ENCODE measurements around the gene TMSB15C.
"Not testable (repeated sequence)": the region's sequence is repeated elsewhere in the genome, so short reads cannot be mapped to it uniquely, and the experiment has no call there.

The TMSB15C gene

DNA sequence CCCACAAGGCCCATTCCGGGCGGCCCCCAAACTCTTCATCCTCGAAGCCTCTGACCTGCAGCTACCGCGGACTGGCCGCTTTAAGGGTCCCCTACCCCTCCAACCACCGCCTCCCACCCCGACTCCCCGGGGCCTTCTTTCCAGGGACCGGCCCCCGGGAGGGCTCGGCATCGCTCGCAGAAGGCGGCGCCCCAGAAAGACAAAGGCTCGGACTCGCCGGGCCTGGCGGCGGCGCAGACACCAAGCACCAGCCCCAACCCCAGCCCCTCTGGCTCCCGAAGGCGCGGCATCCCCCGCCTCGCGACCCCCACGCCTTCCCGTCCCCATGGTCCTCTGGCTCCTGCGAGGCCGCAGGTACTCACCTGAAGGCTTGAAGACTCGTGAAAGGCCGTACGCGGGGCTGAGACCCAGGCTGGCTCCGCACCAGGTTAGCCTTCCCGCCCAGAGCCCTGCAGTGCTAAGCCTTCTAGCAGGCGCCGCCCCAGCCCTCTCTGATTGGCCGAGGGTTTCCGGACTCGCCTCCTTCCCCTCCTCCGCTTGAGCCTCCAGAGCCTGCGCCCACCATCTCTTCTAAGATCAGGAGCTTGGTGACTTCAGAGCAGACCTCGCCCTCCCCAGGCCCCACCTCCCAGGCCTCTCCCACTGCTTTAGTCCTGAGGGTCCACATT, at the start of gene TMSB15C:
TSS of gene TMSB15C (minus strand) at position 459 of the 668 bp plus-strand sequence.
- DNase-seq = not testable (repeated sequence)

DNA sequence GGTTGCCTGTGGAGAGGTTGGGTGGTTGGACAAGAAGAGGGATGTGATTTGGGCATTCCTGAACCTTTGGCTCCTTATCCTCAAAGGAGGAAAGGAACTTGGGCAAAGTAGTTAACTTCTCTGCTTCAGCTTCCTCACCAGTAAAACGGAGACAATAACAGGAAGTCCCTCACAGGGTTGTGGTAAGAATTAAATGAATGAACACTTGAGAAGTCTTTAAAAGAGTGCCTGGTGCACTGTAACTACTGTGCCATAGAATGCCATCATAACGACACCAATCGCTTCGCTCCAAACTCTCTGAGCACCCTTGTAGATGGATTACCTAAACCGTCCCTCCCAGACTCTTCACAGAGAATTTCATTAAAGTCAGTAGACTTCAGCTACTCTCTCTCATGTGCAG, 46.8 kb upstream of the TMSB15C start:
- DNase-seq = no peak

DNA sequence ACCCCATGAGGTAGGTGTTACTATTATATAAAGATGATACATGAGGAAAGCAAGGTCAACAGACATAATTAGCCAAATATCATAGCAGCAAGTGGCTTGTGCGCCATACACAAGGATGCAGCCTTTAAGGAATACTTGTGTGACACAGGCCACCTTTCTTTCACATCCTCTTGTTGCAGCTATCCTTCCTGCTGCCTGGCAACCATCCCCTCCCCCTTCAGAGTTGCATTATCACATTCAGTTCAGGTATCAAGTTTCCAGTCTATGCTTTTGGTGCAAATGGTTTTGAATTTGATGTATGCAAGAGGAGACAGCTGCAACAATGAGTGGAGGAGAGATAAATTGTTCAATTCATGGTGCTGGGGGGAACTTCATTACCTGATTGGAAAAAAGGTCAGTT, 42.7 kb upstream of the TMSB15C start:
- no peak for DNase-seq

DNA sequence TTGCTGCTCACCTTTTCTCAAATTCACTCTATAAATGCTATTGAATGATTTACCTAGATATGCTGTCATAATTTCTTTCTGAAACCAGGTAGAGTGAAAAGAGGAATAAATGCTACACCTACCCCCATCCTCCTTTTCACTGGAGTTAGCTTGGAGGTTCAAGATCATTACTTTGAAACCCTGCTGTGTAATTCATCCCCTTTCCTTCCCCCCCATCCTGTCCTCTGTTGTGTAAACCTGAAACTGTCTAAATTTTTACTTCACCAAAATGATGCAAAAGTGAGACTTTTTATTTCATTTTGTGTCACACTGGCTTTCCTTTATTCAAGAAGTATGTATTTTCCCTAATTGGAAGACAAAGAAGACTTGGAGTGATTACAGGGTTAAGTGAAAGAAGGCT, 41.7 kb upstream of the TMSB15C start:
- no peak for DNase-seq

DNA sequence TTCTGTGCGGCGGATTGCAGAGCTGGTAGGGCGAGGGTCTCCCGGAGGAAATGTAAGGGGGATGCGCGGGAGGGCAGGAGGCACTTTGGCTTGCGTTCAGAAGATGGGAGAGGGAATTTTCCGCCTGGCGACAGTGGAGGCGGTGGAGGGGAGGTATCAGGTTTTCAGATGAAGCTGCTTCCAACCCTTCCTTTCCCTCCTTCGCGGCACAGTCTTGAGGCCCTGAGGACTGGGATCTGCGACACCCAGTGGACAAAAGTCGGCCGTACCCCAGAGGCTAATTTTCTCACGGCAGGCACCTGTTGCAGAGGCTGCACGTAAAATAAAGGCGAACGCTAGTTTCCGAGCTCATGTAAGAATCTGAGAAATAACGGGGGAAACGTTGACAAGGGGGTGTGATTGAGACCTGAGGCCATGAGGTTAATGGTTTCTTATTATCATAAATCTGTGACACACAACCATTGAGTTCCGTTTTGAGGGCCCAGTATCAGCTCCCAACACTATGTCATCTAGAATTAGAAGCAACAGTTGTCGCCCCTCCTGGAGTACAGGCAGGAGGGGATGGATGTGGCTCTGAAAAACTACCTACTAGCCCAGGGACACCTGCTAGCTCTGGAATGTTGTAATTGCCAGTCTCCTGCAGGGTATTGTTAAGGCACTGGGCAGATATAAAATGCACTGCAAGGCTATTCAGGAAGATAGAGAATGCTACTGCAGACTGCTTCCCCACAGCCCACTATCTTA, 37.4 kb upstream of the TMSB15C start:
- DNase-seq = peak; percentile 49

DNA sequence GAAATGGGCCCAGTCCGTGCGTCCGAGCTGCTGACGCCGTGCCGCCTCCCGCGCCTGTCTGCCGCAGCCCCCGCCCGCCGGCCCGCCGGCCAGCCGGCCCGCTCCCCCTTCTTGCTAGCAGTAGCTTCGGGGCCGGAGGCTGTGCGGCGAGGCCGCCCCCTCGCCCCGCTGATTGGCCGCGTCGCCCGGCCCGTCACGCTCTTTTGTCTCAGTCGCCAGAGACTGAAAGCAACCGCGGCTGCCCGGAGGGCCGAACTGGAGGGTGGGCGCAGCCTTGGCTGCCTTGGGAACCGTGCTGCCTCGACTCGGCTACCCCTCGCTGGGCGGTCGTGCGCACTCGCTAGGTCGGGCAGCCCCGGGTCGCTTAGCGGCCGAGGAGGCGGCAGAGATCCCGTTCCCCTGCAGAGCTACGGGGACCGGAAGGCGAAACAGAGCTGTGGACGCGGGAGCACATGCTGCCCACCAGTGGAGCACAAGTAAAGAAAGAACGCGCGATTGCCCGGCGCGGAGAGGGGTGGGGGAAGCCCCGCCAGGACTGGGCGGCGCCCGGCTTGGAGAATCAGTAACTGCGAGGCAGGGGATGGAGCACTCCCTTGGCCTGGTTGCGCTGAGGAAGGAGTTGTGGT, 36.4 kb upstream of the TMSB15C start, which contains the start of gene ZCCHC18:
TSS of gene ZCCHC18 (plus strand) at position 198 of the 626 bp plus-strand sequence. CDS start 1,589 bp downstream, outside the sequence.
- peak; percentile 51 for DNase-seq

DNA sequence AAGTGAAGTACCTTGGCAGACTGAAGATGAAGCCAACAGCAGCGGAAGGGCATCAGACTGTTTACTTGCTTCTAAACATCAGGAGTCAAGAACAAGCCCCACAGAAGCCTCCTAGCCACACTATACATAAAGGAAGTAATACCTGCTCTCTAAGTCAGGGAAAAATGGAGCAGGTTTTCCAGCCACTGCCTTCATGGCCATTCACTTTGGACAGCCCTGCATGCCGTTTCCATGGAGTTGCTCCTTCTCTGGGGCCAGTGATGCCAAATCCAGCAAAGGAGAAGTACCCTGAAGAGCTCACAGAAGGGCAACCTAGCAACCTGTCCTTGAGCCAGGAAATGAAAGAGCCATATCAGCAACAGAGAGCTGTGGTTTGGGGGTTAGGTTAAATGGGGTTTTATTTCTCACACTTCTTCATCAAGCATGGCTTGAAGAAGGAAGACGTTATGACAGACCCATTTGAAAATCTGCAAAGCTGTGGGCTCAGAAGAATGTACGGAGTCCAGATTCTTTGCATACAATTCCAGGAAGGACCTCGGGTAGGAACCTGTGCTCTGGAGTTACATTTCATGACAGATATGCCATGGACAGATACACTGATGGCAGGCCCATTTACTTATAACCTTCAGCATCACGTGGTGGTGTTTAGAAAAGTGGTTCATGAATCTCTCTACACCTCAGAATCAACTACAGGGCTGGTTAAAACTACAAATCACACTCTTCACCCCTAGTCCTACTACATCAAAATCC, 34.6 kb upstream of the TMSB15C start:
- not testable (repeated sequence) for DNase-seq

DNA sequence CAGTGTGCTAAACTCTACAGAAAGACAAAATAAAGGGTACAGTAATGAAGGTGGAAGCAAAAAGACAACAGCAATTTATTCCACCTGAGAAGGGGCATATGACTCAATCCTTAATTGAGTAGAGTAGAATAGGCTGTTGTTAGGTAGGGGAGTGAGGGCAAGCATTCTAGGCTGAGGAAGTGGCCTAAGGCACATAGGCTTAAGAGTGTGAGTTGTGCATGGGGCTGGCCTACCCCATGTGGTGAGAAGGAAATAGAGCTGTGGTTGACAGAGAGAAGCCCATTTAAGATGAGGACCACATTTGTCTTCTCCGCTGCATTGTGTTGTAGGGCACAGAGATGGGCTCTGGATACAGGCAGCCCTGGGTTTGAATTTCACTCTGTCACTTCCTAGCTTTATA, 32.9 kb upstream of the TMSB15C start:
- DNase-seq = no peak

DNA sequence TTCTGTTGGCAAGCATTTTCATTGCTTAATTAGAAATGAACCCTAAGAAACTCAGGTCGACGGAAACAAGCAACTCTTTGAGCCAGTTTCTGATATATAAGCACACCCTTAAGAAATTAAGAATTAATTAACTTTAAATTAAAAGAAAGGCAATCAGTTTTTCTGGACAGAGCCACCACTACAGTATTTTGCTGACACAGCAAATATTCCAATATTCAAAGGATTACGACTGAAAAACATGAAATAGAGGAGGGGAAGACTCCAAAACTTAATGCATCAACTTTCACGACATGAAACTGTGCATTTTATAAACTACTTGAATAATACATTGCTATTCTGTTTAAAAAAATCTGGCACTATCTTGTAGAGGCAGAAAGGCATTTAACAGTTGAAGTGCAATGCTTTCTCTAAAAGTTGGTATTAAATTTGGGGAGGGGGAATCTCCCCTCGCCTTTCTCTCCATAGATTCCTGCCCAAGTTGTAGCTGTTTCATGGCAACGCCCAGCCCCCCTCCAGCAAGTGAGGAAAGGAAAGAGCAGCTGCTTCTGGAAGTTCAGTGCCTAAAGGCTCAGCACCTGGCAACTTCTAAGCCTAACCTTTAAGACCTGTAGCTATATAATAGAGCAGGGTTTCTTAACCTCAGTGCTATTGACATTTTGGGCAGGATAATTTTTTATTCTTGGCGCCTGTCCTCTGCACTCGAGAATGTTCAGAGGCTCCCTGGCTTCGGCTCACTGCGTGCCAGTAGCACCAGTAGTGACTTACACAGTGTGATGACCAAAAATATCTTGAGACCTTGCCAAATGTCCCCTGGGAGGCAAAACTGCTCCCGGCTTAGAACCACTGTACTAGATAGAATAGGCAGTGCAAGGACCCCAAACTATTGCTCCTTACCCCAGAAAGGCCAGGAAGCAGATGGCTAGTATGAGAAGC, 29.6 kb upstream of the TMSB15C start:
- no peak for DNase-seq

DNA sequence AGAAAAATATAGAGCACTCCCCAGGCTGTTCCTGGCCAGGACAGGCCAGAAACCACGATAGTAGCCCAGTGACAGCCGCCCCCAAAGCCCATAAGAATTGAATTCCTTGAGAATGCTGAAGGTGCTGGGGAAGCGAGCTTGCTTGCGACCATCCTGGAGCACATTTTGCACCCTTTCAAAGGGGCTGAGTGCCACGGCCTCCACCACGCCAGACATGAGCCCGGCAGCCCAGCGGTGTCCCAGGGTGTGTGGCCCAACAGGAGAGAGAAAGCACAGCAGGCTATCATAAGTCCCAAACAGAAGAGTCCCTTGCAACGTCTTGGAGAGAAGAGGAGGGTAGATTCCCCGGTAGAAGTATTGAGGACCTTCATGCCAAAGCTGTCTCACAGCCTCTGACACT, 28.6 kb upstream of the TMSB15C start:
- DNase-seq = no peak

DNA sequence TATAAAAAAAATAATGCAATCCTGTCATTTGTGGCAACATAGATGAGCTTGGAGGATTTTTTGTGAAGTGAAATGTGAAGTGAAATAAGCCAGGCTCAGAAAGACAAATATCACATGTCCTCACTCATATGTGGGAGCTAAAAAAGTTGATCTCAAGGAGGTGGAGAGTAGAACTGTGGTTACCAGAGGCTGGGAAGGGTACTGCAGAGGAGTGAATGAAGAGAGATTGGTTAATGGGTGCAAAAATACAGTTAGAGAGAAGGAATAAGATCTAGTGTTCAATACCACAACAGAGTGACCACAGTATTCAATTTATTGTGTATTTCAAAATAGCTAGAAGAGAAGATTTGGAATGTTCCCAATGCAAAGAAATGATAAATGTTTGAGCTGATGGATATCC, 22.9 kb upstream of the TMSB15C start:
- DNase-seq = no peak

DNA sequence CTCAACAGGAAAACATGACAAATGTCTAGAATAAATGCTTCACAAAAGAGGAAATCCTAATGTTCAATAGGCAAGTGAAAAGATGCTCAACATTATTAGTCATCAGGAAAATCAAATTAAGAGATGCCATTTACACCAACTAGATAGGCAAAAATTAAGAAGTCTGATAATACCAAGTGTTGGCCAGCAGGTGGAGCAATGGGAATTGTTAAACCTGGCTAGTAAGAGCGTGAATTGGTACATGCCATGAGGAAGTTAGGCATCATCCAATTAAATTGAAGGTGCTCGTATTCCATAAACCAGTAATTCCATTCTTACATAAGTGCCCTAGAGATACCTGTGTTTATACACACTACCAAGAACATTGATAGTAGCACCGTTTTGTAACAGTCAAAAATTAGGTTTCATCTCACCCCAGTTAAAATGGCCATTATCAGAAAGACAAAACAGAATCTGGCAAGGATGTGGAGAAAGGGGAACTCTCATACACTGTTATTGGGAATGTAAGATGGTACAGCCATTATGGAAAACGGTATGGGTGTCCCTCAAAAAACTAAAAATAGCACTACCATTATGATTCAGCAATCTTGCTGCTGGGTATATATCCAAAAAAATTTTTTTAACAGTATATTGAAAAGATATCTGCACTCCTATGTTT, 22.2 kb upstream of the TMSB15C start:
- peak; percentile 61 for DNase-seq

DNA sequence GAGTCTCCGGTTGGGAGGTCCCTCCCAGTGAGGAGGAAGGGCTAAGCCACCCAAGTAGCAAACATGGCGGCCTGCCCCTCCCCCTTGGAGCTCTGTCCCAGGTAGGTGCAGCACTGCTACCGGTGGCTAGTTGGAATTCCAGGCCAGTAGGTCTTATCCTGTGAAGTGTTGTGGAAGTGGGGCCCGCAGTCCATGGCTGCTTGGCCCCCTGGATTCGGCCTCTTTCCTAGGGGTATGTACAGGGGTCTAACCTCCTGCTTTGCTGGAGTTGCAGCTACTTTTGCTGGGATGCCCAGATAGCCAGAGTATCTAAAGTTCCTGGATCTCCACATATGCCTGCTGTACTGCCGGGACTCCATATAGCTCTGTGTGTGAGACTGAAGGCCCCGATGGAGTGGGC, 9.9 kb upstream of the TMSB15C start:
- no peak for DNase-seq

DNA sequence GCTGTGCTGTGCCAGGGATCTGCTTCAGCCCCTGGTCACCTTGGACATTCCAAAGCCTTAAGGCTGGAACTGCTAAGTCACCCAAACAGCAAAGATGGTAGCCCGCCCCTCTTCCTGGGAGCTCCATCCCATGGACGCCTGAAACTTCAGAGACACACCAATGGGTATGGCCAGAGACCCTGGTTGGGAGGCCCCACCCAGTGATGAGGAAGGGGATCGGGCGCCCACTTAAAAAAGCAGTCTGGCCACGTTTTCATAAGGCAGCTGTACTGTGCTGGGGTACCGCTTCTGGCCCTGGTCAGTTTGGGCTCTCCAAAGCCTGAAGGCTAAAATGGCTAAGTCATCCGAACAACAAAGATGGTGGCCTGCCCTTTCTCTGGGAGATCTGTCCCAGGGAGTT, 9.4 kb upstream of the TMSB15C start:
- no peak for DNase-seq

DNA sequence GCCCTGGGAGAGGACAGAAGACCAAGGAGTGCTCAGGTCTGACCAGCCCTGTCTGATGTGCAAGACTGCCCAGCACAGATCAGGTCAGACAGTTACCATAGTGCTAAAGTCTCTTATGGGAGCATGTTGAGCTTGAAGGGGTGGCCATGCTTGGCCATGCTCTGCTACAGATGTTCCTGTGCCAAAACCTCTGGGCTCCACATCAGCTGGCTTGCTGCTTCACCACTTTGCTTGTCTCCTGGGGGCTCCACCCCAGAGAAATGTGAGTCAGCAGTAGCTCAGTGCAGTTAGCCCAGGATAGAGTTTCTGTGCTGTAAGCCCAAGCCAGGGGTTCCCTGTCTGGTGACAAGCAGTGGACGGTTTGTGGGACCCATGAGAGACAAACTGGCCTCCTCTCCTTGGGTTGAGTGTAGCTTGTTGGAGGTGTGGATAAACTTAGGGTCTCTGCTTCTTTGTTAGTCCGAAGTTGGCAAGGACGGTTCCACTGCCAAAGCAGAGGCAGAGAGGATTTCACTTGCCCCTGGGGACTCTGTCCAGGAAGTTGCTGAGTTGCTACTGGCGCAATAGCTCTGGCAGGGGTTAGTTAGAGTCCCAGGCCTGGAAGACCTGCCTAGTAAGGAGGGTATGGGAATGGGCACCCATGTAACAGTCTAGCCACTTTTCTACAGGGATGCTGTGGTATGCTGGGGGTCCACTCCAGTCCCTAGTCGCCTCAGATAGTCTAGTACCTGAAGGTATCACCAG, 8.7 kb upstream of the TMSB15C start:
- DNase-seq = no peak

DNA sequence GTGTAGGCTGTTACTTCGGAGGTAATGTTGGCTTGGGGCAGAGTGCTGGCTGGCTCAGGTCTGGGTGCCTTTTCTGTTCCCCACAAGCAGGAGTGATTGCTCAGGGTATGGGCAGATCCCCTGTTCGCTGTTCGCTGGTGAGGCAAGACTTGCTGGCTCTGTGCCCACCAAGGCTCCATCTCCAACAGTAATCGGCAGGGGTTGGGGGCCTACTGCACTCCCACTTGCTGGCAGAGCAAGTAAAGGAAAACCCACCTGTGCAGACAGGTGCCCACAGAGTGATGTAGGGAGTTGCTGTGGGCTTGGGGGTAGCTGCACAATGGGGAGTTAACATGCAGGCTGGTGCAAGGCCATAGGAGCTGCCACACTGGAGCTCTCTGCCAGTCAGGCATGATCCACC, 8.0 kb upstream of the TMSB15C start:
- no peak for DNase-seq

DNA sequence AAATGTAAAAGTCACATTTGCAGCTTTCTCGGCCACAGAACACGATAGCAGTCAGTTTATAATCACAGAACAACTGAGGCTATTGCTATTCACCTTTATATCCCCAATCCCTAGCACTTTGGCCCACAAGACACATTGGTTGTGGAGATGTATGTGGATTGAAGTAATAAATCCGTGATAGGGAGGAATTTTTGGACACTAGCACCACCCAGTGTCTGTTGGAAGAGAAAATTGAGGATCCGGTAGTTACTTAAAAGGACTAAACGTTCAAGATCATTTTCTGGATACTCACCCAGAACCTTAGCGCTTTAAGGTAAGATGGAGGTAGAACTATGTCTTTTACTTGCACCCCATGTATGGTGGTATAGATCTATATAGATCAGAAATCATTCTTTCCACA, 1.8 kb upstream of the TMSB15C start:
- not testable (repeated sequence) for DNase-seq

DNA sequence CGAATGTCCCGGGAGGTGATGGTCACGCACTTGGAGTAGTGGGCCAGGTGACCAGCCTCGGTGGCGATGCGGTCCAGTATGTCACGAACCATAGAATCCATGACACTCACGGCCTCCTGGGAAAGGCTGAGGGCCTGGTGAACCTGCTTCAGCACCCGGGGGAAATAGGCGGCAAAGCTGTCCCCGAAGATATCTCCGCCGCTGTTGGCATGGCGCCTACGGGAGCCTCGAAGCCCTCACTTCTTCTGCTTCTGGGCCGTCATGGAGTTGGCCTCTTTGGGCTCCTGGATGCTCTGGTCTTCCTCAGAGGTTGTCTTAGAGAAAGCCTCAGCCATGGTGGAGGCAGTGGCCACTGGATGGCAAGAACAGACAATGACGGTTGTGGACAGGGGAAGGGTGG, 13.4 kb downstream of the TMSB15C start:
- not testable (repeated sequence) for DNase-seq

DNA sequence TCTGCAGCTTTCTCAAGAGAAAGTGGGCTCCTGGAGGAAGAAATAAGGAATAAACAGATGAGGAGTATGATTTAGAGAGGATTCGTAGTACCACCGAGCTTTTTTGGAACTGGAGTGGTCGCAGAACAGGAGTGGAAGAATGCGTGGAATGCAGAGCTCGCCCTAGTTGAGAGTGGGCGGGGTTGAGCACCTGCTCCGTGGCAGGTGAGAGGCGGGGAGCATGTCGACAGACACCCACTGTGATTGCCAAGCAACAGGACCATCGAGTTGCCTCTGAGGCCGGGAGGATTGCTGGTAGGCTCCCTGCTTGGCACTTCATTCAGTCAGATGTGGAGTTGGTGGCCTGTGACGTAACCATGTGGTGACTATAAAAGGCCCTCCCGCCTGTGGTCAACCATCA, 21.1 kb downstream of the TMSB15C start:
- not testable (repeated sequence) for DNase-seq

DNA sequence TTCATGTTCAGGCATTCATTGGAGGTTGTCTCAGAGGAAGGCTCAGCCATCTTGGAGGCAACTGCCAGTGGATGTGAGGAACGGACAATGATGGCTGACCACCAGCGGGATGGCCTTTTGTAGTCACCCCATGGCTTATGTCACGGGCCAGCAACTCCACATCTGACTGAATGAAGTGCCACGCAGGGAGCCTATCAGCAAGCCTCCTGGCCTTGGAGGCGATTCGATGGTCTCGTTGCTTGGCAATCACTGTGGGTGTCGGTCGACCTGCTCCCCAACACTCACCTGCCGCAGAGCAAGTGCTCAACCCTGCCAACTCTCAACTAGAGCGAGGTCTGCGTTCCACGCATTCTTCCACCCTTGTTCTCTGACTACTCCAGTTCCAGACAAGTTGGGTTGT, 28.9 kb downstream of the TMSB15C start:
- DNase-seq = no peak

DNA sequence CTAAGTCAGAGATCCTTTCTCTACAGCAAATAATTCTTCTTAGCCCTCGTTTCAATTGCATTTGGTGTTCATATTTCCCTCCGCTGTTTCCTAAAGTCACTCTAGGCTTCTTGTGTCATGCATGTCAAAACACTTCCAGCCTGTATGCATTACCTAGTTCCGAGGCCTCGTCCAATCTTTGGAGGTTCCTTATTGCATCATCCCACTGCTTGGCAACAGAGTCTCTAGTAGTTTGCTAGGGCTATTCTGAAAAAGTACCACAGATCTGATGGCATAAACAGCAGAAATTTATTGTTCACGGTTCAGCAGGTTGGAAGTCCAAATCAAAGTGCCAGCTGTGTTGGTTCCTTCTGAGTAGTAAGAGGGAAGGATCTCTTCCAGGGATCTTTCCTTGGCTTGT, 30.4 kb downstream of the TMSB15C start:
- no peak for DNase-seq
